Upper lobe of right lung (tissue), 1 donor: ENCODE data around the gene ZNF804A. TPM values are rescaled to one million over a fixed set of nuclear protein-coding genes. Genes with fewer than 3 reads are reported as not detected.
"Not testable (repeated sequence)": the region's sequence is repeated elsewhere in the genome, so short reads cannot be mapped to it uniquely, and the experiment has no call there.

Source experiments
- ATAC-seq: fragments of 200-7000 bp; cut with Tn5 transposase; one replicate; pipeline ENCODE4 v1.9.1; 2020; ENCODE audit warnings: mild to moderate bottlenecking, moderate library complexity
- DNase-seq: peaks from one replicate; pipeline ENCODE4 v3.0.0-alpha.2; 2020
- H3K27ac ChIP-seq: fragments of 200-600 bp; one replicate; pipeline ENCODE4 v1.8.0; 2022
- H3K27me3 ChIP-seq: fragments of 200-600 bp; one replicate; pipeline ENCODE4 v1.8.0; 2022; ENCODE audit warnings: mild to moderate bottlenecking
- H3K36me3 ChIP-seq: fragments of 200-600 bp; one replicate; pipeline ENCODE4 v1.8.0; 2022
- H3K4me1 ChIP-seq: fragments of 200-600 bp; one replicate; pipeline ENCODE4 v1.8.0; 2022
- H3K4me3 ChIP-seq: fragments of 200-600 bp; one replicate; pipeline ENCODE4 v1.8.0; 2022; ENCODE audit warnings: mild to moderate bottlenecking
- H3K9me3 ChIP-seq: fragments of 200-600 bp; one replicate; pipeline ENCODE4 v1.8.0; 2022
- CTCF ChIP-seq: fragments of 200-600 bp; IDR thresholded peaks from one replicate; pipeline ENCODE4 v1.8.0; 2022; ENCODE audit warnings: antibody characterized with exemption
- intact Hi-C: fragments of 100-400 bp; cut with DNase I; formaldehyde crosslinking; loops from one replicate; pipeline ENCODE4 v1.11.0; 2022
- total RNA-seq: library from RNA; stranded (reverse); fragmentation: NEBNext Ultra II Directional; extraction: Animal tissue kit (Norgen Biotek cat#: 25700); gene quantifications from one replicate; pipeline ENCODE4 v1.2.1, GENCODE V29; 2021
- donor health status: DM: no; HTN: yes; CAD: no; lungs with severe emphysema.

ZNF804A gene
- total RNA-seq, 1 donor from 2014 or later: 0.78 TPM

DNA sequence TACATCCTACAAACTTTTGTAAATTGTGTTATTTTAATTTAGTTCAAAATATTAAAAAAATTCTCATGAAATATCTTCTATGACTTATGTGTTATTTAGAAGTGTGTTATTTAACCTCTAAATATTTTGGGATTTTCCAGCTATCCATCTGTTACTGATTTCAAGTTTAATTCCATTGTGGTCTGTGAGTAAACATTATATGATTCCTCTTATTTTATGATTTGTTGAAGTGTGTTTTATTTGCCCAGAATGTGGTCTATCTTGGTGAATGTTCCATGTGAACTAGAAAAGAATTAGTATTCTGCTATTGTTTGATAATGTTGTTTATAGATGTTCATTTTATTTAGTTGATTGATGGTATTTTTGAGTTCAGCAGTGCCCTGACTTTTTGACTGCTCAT, 136.0 kb downstream of the ZNF804A start:
- ATAC-seq (no peak), DNase-seq (no peak)
- no peak overlapping the region for H3K4me3 ChIP-seq
- H3K27ac ChIP-seq: no peak overlapping the region
- intact Hi-C loops: no loop called here
- no peaks in the 10 kb centered on the region for H3K4me1 ChIP-seq
- H3K9me3 ChIP-seq: no peaks in the 10 kb centered on the region
- no peak for TF ChIP-seq CTCF
- no peaks in the 10 kb centered on the region for H3K27me3 ChIP-seq
- no peaks in the 10 kb centered on the region for H3K36me3 ChIP-seq

DNA sequence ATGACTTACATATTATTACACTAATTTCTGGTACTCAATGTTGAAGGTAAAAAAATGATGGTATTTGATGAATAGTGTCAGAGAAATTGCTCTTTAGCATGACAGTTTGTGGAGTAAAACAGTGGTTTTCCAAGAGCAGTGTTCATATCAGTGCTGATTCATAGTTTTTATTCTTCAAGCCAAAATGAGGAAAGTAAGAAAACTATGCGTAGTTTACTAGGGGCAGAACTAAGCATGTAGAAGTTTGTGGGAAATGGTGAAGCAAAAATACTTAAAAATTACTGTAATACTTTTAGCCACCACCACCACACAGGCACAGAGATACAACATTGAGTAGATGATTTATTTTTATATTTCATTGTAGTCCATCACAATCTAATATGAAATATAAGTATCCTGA, 137.3 kb downstream of the ZNF804A start:
- Histone ChIP-seq H3K27ac (no peak overlapping the region), H3K4me1 (no peaks in the 10 kb centered on the region), H3K27me3 (no peaks in the 10 kb centered on the region), H3K4me3 (no peak overlapping the region), H3K9me3 (no peaks in the 10 kb centered on the region), H3K36me3 (no peaks in the 10 kb centered on the region)
- ATAC-seq (no peak), DNase-seq (no peak)
- intact Hi-C loops: no loop called here
- TF ChIP-seq CTCF: no peak

GRCh38 chr2:184743096-184743495, 144.8 kb downstream of the ZNF804A start:
- DNase-seq (no peak), ATAC-seq (no peak)
- H3K4me3 ChIP-seq: no peak overlapping the region
- H3K9me3 ChIP-seq: no peaks in the 10 kb centered on the region
- no peak for TF ChIP-seq CTCF
- no peaks in the 10 kb centered on the region for H3K36me3 ChIP-seq
- intact Hi-C loops: no loop called here
- H3K27ac ChIP-seq: no peak overlapping the region
- H3K4me1 ChIP-seq: no peaks in the 10 kb centered on the region
- H3K27me3 ChIP-seq: no peaks in the 10 kb centered on the region

DNA sequence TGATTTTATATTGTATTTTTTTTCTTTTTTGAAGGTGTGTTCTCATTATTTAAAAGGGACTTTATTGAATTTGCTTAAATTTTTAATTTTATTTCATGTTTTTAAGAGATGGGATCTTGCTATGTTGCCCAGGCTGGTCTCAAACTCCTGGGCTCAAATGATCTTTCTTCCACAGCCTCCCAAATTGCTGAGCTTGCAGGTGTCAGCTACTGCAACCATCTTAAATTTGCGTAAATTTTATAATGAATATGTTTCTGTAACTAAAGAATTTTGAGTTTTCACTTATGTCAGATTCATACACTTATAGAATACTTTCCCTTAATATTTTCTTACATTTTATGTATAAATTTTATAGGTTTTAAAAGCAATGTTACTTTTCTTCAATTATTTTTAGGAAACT, 157.8 kb downstream of the ZNF804A start:
- H3K36me3 ChIP-seq: no peaks in the 10 kb centered on the region
- H3K27ac ChIP-seq: no peak overlapping the region
- TF ChIP-seq CTCF: no peak
- no peak overlapping the region for H3K4me3 ChIP-seq
- H3K4me1 ChIP-seq: no peaks in the 10 kb centered on the region
- no peaks in the 10 kb centered on the region for H3K27me3 ChIP-seq
- intact Hi-C loops: no loop called here
- no peak for ATAC-seq
- no peak for DNase-seq
- H3K9me3 ChIP-seq: no peaks in the 10 kb centered on the region

DNA sequence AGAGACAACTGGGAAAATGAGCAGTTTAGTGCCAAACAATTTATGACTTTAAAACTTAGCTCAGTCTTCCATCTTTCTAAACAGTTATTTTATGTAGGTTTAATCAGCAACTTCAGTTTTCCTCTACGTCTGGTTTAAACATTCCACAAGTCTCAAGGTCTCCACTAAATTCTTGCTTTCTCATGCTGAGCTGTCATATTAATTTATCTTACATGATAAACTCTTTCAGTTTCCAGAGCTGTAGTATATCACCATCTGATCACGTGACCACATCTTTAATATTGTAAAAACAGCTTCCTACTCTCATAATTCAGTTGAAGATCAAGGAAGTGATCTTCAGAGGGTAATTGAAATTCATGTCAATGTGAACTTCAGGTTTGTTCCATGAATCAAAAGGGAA, 158.6 kb downstream of the ZNF804A start:
- TF ChIP-seq CTCF: no peak
- no peak for ATAC-seq
- H3K4me3 ChIP-seq: no peak overlapping the region
- intact Hi-C loops: no loop called here
- no peak overlapping the region for H3K27ac ChIP-seq
- no peaks in the 10 kb centered on the region for H3K9me3 ChIP-seq
- no peaks in the 10 kb centered on the region for H3K27me3 ChIP-seq
- DNase-seq: no peak
- no peaks in the 10 kb centered on the region for H3K4me1 ChIP-seq
- no peaks in the 10 kb centered on the region for H3K36me3 ChIP-seq

DNA sequence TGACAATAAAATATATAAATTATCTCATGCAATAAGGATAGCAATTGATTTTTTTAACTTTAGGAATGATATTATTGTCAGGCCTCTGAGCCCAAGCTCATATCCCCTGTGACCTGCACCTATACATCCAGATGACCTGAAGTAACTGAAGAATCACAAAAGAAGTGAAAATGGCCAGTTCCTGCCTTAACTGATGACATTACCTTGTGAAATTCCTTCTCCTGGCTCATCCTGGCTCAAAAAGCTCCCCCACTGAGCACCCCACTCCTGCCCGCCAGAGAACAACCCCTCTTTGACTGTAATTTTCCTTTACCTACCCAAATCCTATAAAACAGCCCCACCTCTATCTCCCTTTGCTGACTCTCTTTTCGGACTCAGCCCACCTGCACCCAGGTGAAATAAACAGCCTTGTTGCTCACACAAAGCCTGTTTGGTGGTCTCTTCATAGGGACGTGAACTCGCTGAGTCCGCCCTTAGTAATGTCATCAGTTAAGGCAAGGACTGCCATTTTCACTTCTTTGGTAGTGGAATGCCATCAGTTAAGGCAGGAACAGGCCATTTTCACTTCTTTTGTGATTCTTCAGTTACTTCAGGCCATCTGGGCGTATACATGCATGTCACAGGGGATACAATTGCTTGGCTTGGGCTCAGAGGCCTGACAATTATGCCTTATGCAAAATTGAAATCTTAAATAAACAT, 161.4 kb downstream of the ZNF804A start:
- H3K27me3 ChIP-seq, H3K4me3 ChIP-seq, DNase-seq, intact Hi-C loops, H3K9me3 ChIP-seq, H3K4me1 ChIP-seq, H3K36me3 ChIP-seq, ATAC-seq, H3K27ac ChIP-seq: not testable (repeated sequence)
